Nucleus accumbens (tissue), 56 donors: ENCODE results near the gene ITLN1.
A peak's percentile ranks its signal among the peaks of the same experiment; 100 is the strongest.

Experiments
- DNase-seq, 56 donors: peaks; one replicate each; lab custom pipeline; 2025; lab: John Stamatoyannopoulos, UW

ITLN1 gene

DNA sequence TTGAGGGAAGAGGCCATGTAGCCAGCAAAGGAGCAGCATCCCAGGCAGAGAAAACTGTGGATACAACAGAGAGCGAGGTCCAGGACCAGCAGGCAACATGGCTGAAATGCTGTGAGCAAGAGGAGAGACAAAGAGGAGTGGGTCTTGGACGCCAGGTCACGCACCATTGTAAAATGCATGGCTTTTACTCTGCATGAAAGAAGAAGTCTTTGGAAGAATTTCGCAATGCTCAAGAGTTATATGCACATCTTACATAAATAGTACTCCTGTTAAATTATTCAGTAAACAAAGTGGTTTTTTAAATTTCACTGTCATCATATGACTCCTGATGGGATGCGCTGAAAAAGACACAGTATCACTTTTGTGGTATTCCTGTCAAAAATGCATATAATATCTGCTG is 25.8 kb downstream of the ITLN1 start:
- no peak for DNase-seq

DNA sequence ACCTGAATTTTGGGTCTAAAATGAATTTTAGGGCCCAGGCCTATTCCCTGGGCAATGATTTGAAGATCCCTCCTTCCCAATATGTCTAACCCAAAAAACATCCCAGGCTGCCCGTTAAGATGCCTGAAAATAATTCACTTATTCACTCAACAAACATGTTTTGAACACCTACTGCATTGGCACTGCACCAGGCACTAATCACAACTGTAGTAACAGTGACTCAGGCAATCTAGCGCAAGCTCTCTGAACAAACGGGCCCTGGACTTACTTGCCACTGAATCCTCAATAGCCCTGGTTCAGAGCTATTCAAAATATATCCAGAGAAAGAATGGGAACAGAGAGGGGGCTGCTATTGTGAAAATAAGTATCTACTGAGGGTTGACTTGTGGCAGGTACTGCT is 26.5 kb downstream of the ITLN1 start:
- DNase-seq: no peak

DNA sequence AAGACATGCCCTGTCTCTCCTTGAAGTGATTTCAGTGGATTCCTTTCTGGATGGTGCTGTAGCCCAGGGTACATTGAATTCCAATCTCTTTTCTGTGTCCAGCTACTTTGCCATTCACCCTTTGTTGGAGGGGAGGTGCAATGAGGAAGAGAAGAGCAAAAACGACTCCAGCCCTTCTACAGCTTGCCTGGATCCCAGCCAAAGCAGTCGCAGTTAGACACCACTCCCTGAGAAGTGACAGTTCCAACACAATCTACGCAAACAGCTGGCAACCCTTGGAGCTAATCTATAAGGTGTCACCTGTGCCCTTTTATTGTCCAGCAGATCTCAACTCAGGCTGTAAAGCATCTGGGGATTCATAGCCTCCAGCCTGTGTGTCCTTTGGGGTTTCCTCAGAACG is 26.9 kb downstream of the ITLN1 start:
- DNase-seq: no peak

DNA sequence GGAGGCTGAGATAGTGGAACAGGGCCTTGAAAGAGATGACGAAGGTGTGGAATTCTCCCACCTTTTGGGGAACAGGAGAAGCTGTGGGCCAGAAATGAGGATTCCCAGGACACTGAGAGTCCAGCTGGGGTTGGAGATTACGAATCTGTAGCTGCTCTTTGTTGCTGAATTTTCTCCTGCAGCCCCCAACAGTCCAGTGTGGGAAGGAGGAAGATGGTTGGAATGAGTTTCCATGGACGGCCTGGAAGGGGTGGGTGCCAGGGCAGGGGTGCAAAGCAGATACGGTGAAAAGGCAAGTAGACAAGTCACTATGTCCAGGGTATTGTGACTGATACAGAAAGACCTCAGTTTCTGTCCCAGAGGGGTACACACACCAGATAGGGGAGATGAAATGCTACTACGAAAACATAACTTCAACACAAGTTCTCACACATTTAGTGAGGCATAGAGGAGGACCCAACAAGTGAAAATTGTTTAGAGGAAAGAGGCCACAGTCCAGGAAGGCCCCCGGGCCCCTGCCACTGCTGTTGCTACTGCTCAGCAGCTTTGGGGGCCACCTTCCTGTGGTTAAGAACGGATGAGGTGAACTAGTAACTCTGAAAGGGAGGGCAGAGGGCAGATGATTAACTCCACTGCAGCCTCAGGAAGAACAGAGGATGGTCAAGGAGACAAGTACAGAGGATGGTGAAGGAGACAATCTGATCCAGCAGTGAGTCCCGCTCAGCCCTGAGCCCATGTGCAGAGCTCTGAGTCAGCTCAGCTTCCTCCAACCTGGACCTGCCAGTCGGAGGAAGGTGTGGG is 29.6 kb downstream of the ITLN1 start:
- DNase-seq: no peak

DNA sequence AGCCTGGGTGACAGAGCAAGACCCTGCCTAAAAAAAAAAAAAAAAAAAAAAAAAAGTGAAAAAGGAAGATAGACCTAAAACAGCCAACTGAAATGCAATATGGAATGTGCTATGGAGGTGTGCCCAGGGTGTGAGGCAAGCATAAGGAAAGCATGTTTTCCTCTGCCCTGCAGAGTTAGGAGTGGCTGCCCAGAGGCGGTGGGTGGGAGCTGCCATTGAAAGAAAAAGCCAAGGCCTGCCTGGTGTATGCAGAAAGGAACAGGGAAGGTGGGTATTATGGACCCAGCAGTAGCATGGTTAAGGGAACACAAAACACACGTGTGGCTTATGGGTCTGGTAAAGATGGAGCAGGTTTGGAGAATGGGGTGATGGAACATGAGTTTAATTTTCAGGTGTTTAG is 31.2 kb downstream of the ITLN1 start:
- DNase-seq: no peak

DNA sequence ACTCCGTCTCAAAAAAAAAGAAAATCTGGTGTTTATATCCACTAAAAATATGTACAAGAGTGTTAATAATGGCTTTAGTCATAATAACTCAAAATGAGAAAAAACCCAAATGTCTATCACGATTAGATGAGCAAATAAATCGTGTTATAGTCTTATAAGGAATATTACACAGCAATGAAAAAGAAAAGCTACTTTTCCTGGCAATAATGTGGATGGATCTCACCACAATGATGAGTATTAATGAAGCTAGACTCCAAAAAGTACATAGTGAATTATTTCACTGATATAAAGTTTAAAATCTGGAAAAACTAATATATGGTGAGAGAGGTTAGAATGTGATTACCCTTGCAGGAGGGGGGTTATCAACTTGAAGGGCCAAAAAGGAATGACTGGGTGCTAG is 32.0 kb downstream of the ITLN1 start:
- no peak for DNase-seq

DNA sequence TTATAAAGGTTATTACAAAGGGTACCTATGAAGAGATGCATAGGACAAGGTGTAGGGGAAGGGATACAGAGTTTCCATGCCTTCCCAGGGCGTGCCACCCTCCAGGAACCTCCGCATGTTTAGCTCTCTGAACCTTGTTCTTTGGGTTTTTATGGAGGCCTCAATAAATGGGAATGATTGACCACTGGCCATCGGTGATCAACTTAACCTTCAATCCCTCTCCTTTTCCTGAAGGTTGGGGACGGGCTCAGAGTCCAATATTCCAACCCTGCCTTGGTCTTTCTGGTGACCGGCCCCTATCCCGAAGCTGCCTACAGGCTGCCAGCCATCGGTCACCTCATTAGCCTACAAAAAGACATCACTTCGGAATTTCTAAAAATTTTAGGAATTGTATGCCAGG is 34.0 kb downstream of the ITLN1 start:
- DNase-seq: no peak

DNA sequence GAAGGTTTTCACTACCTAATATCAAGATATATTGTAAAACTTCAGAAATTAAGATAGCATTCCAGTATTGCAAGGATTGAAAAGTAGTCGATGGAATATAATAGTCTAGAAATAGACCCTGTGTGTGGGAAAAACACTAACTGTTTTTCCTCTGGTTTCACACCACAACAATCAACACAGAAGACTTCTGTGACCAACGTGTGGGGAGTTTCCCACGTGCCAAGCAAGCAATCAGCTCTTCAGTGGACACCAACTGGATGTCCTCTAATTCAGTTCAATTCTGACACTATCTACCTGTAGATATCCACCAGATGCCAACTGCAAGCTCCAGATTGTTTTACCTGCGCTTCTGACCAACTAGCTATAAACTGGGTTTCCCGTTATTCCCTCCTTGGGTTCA is 34.4 kb downstream of the ITLN1 start:
- no peak for DNase-seq

DNA sequence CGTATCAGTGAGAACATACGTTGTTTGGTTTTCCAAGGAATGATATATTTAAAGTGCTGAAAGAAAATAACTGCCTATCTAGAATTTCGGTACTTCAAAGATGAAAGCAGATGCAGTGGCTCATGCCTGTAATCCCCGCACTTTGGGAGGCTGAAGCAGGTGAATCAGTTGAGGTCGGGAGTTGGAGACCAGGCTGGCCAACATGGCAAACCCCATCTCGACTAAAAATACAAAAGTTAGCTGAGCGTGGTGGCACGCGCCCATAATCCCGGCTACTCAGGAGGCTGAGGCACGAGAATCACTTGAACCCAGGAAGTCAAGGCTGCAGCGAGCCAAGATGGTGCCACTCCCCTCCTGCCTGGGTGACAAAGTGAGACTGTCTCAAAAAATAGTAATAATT is 38.7 kb downstream of the ITLN1 start:
- no peak for DNase-seq

DNA sequence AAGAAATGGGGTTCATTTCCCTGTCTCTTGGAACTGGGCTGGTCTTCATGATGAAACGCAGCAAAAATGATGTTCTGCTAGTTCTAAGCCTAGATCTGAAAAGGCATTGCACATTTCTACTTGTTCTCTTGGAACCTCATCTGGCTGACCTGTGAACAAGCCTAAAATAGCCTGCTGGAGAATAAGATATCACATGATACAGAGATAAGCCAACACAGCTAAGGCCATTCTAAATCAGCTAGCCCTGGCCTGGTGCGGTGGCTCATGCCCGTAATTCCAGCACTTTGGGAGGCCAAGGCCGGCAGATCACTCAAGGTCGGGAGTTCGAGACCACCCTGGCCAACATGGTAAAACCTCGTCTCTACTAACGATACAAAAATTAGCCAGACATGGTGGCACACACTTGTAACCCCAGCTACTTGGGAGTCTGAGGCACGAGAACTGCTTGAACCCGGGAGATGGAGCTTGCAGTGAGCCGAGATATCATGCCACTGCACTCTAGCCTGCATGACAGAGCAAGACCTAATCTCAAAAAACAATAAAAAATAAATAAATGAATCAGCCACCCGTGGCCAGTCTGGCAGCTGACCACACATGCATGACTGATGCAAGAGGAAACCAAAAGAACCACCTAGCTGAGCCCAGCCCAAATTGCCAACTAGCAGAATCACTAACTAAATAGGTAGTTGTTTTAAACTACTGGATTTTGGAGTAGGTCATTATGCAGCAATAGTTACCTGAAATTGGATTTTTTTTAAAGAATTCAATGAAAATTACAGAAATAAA is 40.3 kb downstream of the ITLN1 start:
- no peak for DNase-seq

DNA sequence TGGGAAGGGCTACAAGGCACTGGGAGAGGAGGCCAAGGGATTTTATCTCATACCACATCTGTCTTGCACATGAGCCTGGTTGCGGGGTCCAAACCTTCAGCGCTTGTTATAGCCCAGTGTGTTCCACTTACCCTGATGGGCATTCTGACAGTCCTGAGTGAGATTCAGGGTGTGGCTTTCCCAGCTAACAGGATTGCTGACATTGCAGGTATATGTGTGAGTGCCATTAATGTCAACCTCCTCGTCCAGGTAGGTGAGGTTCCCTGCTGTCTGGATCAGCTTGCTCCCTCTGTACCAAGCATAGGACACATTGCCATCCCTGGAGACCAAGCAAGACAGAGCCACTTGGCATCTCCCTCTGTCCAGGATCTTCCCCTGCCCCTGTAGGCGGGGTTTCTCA is 43.9 kb downstream of the ITLN1 start:
- no peak for DNase-seq

DNA sequence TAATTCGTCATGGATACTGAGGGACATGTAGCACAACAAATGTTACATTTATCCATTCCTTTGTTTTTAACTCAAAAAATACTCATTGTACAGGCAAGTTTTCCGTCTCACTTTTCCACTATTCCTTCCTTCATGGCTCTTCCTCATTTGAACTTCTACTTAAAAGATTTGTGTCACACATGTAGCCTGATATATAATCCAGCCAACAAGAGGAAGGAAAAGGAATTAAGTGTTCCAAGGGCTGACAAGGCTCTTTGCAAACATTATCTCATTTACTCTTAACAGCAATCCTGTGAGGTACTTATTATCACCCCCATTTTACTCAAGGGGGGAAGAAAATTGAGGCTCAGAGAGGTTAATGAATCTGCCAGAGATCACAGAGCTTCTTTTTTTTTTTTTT is 45.2 kb downstream of the ITLN1 start:
- DNase-seq: no peak

DNA sequence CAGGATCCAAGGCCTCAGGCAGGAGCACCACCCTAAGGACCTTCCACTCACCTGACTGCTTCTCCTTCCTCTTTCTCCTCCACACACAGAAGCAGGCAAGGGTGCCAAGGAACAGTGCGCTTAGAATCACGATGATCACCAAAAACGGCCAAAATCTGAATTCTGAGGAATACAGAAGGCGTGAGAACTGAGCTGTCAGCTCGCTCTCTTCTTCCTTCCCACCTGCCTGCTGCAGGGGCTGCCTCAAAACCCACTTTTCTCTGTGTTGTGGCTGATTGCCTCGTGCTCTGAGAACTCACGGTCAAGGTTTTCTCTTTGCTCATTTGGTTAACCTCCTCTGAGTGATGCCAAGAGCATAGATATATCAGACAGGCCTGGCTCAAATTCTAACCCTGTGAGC is 46.1 kb downstream of the ITLN1 start:
- DNase-seq: no peak

DNA sequence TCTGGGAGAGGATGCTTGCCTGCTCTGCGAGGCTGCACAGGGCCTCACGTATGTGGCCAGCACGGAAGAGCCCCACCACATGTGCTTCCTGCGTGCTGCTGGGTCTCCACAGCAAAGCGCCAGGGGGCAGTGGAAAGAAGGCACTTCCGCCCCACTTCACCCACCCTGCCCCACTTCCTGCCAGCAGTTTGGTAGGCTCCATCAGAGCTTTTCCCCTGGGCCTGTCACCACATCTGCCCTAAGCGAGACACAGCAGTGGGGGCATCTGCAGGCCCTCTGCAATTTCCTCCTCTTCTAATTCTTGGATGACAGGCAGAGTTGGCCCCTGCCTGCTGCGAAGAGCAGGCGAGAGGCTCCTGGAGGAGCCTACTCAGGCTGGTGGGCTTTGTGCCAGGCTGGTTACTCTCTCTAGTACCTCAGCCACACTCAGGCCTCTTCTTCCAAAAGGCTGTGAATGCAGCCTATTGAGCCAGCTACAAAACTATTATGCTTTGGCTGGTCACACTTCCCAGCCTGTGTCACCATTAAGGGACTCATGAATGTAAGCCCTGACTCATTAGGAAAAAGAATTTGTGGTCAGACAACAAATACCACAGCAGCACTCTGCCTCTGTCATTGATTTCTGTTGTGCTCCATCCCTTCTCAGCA is 47.3 kb downstream of the ITLN1 start:
- peak in 7 of 56 donors; percentile 6 to 34 (median 14) for DNase-seq

DNA sequence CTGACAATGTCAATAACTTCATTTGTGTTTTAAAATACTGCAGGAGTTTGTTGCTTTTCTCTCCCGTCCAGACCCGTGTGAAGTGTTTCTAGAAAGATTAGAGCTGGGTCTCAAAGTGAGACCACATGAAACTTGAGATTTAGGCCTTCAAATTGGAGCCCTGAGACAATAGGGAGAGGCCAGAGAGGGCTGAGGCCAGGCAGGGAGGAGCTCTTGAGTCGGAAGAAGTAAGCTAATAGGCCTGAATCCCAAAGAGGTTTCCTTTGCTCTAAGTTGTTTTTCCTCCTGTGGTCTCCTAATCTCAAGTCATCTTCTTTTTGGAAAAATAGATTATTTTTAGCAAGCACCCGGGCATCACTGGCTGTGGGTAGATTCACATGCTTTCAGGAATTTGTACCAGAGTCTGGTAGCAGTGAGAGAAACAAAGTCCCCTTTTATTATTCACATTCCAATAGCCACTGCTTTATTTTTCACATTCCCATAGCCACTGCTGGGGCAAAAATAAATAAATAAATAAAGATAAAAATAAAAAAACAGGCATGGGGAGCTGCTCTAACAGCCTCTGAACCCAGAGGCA is 47.9 kb downstream of the ITLN1 start:
- no peak for DNase-seq

DNA sequence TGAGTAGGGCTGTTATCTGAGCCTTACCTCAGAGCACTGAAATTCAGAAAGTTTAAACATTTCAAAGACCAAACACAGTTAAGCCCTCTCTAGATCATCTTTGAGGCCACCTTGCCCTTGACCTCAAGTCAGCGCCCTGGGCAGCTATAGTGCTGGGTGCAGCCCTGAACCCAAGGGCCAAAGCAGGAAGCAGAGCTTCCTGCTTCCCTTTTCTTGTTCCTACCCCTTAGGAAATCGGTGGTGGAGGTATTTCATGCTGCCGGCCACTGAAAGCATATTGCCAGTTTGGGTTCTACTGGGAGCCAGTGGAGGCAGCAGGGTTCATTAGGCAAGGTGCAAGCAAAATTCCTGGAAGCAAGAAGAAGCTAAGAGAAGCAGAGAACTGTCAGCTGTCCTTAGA is 48.4 kb downstream of the ITLN1 start:
- no peak for DNase-seq

DNA sequence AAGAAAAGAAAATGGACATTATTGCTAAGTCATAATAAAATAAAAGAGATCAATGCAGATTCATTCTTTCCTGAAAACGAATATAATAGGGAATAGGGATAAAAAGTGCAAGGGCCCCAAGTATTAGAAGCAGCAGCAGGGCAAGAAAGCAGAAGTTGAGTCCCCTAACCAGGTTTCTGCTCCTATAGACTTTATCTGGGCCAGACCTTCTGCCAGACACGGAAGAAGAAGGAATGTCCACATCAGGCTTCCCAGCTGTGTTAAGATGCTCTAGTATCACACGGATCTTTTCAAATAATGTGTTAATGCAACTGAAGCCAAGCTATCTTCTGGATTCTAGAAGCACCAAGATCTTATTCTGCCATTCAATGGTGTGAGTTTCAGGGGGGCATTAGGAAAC is 49.2 kb downstream of the ITLN1 start:
- no peak for DNase-seq

DNA sequence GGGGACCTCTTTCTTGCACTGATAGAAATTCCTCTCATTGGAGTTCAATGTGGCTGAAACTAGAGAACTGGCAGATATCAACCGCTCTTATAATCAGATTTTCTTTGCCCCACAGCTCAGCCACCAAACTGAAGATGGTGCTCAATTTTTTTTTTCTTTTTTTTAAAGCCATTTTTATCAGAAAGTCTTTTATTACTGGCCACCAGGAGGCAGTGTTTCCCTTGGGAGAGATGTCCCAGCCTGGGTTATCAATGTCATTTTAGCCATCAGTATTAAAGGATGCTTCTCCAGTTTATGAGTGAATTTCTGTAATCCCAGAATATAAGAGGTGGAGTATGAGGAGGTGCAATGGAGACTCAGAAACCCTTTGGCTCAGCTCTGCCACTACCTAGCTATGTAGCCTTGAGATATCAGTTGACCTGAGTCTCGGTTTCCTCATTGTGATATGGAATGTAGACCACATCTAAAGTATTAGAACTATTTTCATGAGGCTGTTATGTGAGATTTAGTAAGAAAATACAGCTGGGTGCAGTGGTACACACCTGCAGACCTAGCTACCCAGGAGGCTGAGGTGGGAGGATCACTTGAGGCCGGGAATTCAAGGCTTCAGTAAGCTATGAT is 49.9 kb downstream of the ITLN1 start:
- DNase-seq: peak in 1 of 56 donors; percentile 3

DNA sequence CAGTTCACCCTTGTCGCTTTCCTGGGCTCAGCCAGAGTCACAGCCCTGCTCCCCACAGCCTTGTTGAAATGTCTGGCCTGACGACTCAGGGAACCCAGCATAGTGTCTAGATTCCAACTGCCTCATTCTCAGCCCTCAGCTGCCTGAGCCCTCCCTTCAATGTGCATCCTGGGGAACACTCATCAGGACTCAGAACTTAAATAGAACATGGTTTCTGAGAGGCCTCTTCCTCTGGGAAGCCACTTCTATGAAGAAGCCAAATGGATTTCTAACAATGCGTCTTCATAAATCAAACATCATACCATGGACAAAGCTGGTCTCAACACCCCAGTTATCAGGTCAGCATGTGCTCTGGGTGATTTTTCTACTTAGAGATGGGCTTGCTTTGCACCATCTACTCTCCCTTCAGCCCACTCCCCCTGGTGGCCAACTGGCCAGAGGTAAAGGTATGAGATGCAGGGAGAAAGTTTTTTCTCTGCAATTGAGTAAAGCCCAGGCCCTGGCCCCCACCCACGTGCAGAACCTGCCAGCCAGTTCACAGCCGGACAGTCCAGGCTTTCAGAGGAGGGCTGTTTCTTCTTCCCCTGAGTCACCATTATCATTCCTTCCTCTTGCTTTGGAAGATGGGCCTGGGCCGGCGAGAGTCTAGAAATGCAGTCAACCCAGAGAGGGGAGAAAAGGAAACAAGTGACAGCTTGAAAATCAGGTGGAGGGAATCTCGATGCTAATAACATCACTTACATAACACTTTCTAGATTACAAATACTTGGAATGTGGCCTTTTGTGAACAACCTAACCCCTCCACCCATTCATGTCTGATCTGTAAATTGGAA is 54.4 kb downstream of the ITLN1 start:
- DNase-seq: peak in 4 of 56 donors; percentile 1 to 25 (median 2)

DNA sequence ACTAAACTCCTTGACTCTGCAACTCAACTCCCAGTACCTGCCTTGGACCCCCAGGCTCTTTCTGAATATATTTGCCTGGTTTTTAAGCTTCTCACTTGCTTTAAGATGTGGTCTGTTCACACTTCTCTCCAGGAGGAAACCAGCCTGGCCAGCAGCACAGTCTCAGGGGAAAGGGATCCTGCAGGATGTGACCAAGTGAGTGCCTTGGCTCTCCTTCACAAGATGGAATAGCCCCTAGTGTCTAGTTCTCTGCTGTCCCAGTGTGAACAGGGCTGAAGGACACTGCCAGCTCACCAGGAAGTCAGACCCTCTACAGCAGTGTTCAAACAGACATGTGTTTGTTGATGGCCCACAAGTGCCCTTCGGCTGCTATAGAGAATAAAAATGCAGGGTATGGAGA is 55.2 kb downstream of the ITLN1 start:
- no peak for DNase-seq
